ENCODE data around the gene OSM. TPM values are rescaled to one million over a fixed set of nuclear protein-coding genes. Genes with fewer than 3 reads are reported as not detected.

Gene OSM
- polyA plus RNA-seq, 2 of the 4 experiments (the other 2 are of a cell fraction), result not detected

DNA sequence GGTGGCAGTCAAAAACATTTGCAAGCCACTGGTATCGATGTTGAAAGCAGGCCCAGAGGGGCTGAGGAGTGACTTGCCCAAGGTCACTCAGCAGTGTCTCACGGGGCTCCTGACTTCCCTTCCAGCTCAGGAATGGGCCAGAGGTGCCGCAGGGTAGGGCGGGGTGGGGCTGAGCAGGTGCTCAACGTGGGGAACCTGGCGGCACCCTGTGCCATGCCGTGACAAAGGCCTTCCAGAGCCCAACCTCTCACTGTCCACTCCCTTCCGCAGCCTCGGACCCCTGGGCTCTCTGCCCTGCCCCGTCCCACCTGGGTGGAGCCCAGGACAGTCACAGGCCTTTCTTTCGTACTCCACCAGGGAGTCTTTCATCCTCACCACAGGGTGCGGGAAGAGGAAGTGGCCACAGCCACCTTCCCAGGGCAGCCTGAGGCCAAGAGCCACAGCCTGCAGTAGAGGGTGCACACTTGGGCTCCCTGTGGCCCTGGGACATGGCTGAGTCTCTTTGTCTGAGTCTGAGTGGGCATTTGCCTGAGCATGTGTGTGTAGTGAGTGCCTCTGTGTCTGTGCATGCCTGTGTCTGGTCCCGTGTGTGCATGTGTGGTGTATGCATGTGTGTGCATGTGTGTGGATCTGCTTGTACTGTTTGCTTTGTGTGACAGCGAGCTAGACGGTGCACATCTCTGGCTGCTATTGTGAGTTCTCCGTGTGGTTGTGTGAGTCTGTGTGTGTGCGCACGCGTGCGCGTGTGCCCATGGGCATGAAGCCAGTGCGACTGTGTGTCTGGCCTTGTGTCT lies 14.0 kb downstream of the OSM start:
- 5% methylated on average over 10 of the region's 22 CpGs for WGBS (ENCODE audit: missing lambda C conversion rate)
- Histone ChIP-seq H3K4me2 (peak overlapping the region; percentile 99), H3K4me3 (peak overlapping the region; percentile 28), H3K27ac (peak overlapping the region; percentile 99 to 100), H3K9me3 (no peaks in the 10 kb centered on the region), H3K4me1 (peaks cover 77% of the 10 kb centered on the region)
- DNase-seq (ENCODE audit: low read depth in 1 of 2, low spot score in 1 of 2) (peak in 1 of 2 experiments; percentile 73), ATAC-seq (peak in 1 of 2 experiments; percentile 4; a peak in 3 of 6 replicates), FAIRE-seq (no peak)
- CTCF ChIA-PET, result interaction anchor here (0.9 to 1.0 kb wide), 2 partner anchors 42 to 144 kb away, joined by 3 to 4 read pairs; no protein-coding TSS in a partner anchor
- POLR2A ChIA-PET, result interaction anchor here (0.6 to 1.4 kb wide), 4 partner anchors 14 to 56 kb away, joined by 3 to 6 read pairs (median 4); no protein-coding TSS in a partner anchor
- TF ChIP-seq HOXB13 (CRISPR knock-in tag; IDR thresholded peaks at IDR 0.05; ENCODE audit: low read depth) (peak; percentile 84), TP53 (CRISPR knock-in tag; IDR thresholded peaks at IDR 0.05) (no peak), CBX2 (IDR thresholded peaks at IDR 0.05; ENCODE audit: borderline replicate concordance, low read depth) (no peak), POLR2AphosphoS2 (conservative IDR thresholded peaks at IDR 0.05; ENCODE audit: low read length) (peak; percentile 89), TFCP2L1 (CRISPR knock-in tag; IDR thresholded peaks at IDR 0.05) (0 out of 2 replicates have a peak, but pooled peaks have one; percentile 75), NR3C1 (IDR thresholded peaks at IDR 0.05) (no peak), FOSL2 (IDR thresholded peaks at IDR 0.05) (no peak), FOSL2 (CRISPR knock-in tag; IDR thresholded peaks at IDR 0.05) (peak; percentile 14; the same call in 1 of the 2 replicates), HOXB5 (CRISPR knock-in tag; IDR thresholded peaks at IDR 0.05) (0 out of 2 replicates have a peak, but pooled peaks have one; percentile 37), MAFK (IDR thresholded peaks at IDR 0.05; ENCODE audit: partially characterized antibody) (no peak), RNF2 (IDR thresholded peaks at IDR 0.05; ENCODE audit: borderline replicate concordance, low read depth) (no peak), SMC3 (IDR thresholded peaks at IDR 0.05) (peak; percentile 8; the same call in 1 of the 3 replicates), ESRRA (IDR thresholded peaks at IDR 0.05; ENCODE audit: borderline replicate concordance, low read length) (no peak), EP300 (IDR thresholded peaks at IDR 0.05) (peak in 1 of 2 experiments; percentile 23; a peak in 1 of 5 replicates), MYC (IDR thresholded peaks at IDR 0.05; ENCODE audit: borderline replicate concordance, low read length) (no peak), ZC3H11A (IDR thresholded peaks at IDR 0.05) (no peak), FOXS1 (CRISPR knock-in tag; IDR thresholded peaks at IDR 0.05) (no peak), RARB (CRISPR knock-in tag; IDR thresholded peaks at IDR 0.05) (peak; percentile 81; the same call in 1 of the 2 replicates), GATA3 (IDR thresholded peaks at IDR 0.05; ENCODE audit: borderline replicate concordance) (0 out of 2 replicates have a peak, but pooled peaks have one; percentile 6), ZNF302 (CRISPR knock-in tag; IDR thresholded peaks at IDR 0.05) (peak; percentile 88), POLR2A (IDR thresholded peaks at IDR 0.05; ENCODE audit: low read length) (no peak), FOSB (CRISPR knock-in tag; IDR thresholded peaks at IDR 0.05) (peak; percentile 86; the same call in 1 of the 2 replicates), CBX8 (IDR thresholded peaks at IDR 0.05) (no peak), RAD21 (conservative IDR thresholded peaks at IDR 0.05 in 1 of 2, IDR thresholded peaks at IDR 0.05 in 1 of 2) (no peak), HOXA7 (CRISPR knock-in tag; IDR thresholded peaks at IDR 0.05) (peak; percentile 89), EHF (CRISPR knock-in tag; IDR thresholded peaks at IDR 0.05) (peak; percentile 85), KDM5A (IDR thresholded peaks at IDR 0.05) (no peak), HEYL (CRISPR knock-in tag; IDR thresholded peaks at IDR 0.05) (no peak; the same call in 1 of the 2 replicates)
- TF ChIP-seq, protein P1, sequence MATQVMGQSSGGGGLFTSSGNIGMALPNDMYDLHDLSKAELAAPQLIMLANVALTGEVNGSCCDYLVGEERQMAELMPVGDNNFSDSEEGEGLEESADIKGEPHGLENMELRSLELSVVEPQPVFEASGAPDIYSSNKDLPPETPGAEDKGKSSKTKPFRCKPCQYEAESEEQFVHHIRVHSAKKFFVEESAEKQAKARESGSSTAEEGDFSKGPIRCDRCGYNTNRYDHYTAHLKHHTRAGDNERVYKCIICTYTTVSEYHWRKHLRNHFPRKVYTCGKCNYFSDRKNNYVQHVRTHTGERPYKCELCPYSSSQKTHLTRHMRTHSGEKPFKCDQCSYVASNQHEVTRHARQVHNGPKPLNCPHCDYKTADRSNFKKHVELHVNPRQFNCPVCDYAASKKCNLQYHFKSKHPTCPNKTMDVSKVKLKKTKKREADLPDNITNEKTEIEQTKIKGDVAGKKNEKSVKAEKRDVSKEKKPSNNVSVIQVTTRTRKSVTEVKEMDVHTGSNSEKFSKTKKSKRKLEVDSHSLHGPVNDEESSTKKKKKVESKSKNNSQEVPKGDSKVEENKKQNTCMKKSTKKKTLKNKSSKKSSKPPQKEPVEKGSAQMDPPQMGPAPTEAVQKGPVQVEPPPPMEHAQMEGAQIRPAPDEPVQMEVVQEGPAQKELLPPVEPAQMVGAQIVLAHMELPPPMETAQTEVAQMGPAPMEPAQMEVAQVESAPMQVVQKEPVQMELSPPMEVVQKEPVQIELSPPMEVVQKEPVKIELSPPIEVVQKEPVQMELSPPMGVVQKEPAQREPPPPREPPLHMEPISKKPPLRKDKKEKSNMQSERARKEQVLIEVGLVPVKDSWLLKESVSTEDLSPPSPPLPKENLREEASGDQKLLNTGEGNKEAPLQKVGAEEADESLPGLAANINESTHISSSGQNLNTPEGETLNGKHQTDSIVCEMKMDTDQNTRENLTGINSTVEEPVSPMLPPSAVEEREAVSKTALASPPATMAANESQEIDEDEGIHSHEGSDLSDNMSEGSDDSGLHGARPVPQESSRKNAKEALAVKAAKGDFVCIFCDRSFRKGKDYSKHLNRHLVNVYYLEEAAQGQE (IDR thresholded peaks at IDR 0.05), result 0 out of 2 replicates have a peak, but pooled peaks have one; percentile 24
- TF ChIP-seq, protein P2, sequence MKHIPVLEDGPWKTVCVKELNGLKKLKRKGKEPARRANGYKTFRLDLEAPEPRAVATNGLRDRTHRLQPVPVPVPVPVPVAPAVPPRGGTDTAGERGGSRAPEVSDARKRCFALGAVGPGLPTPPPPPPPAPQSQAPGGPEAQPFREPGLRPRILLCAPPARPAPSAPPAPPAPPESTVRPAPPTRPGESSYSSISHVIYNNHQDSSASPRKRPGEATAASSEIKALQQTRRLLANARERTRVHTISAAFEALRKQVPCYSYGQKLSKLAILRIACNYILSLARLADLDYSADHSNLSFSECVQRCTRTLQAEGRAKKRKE (CRISPR knock-in tag; IDR thresholded peaks at IDR 0.05; ENCODE audit: low read depth), result peak; percentile 60; the same call in 1 of the 2 replicates
- TF ChIP-seq, protein P3, sequence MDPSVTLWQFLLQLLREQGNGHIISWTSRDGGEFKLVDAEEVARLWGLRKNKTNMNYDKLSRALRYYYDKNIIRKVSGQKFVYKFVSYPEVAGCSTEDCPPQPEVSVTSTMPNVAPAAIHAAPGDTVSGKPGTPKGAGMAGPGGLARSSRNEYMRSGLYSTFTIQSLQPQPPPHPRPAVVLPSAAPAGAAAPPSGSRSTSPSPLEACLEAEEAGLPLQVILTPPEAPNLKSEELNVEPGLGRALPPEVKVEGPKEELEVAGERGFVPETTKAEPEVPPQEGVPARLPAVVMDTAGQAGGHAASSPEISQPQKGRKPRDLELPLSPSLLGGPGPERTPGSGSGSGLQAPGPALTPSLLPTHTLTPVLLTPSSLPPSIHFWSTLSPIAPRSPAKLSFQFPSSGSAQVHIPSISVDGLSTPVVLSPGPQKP (IDR thresholded peaks at IDR 0.05; ENCODE audit: low read depth, low read length), result no peak
- TF ChIP-seq, protein P4, sequence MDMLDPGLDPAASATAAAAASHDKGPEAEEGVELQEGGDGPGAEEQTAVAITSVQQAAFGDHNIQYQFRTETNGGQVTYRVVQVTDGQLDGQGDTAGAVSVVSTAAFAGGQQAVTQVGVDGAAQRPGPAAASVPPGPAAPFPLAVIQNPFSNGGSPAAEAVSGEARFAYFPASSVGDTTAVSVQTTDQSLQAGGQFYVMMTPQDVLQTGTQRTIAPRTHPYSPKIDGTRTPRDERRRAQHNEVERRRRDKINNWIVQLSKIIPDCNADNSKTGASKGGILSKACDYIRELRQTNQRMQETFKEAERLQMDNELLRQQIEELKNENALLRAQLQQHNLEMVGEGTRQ (IDR thresholded peaks at IDR 0.05), result no peak
- TF ChIP-seq, protein P5, sequence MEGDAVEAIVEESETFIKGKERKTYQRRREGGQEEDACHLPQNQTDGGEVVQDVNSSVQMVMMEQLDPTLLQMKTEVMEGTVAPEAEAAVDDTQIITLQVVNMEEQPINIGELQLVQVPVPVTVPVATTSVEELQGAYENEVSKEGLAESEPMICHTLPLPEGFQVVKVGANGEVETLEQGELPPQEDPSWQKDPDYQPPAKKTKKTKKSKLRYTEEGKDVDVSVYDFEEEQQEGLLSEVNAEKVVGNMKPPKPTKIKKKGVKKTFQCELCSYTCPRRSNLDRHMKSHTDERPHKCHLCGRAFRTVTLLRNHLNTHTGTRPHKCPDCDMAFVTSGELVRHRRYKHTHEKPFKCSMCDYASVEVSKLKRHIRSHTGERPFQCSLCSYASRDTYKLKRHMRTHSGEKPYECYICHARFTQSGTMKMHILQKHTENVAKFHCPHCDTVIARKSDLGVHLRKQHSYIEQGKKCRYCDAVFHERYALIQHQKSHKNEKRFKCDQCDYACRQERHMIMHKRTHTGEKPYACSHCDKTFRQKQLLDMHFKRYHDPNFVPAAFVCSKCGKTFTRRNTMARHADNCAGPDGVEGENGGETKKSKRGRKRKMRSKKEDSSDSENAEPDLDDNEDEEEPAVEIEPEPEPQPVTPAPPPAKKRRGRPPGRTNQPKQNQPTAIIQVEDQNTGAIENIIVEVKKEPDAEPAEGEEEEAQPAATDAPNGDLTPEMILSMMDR (IDR thresholded peaks at IDR 0.05), result no peak

Data from A549 (cell line).